GM12878 (cell line): ENCODE results near the gene IL17RE. TPM values are rescaled to one million over a fixed set of nuclear protein-coding genes. Genes with fewer than 3 reads are reported as not detected.

Source experiments
- CUX1 ChIP-seq: IDR thresholded peaks from 2 replicates; pipeline ENCODE4 v1.6.1; 2012; ENCODE audit warnings: improper control_type of control experiment, low read depth, low read length; ENCODE audit not compliant: insufficient replicate concordance
- DPF2 ChIP-seq: fragments of 450-650 bp; IDR thresholded peaks from 2 replicates; pipeline ENCODE4 v1.6.1; 2017; ENCODE audit warnings: mild to moderate bottlenecking
- GABPA ChIP-seq: IDR thresholded peaks from 2 replicates; pipeline ENCODE4 v1.6.1; 2014; ENCODE audit warnings: antibody characterized with exemption, low read depth, mild to moderate bottlenecking, inconsistent platforms
- HDAC6 ChIP-seq: fragments of 200-600 bp; sonication (generic); IDR thresholded peaks from one replicate; pipeline ENCODE4 v1.8.0; 2017; ENCODE audit warnings: antibody characterized with exemption; ENCODE audit not compliant: unreplicated experiment
- IKZF1 ChIP-seq: fragments of 450-650 bp; conservative IDR thresholded peaks from 2 replicates; pipeline ENCODE4 v1.6.1; 2017; ENCODE audit warnings: antibody characterized with exemption, mild to moderate bottlenecking
- IRF4 ChIP-seq: IDR thresholded peaks from 2 replicates; pipeline ENCODE4 v1.6.1; 2011; ENCODE audit warnings: low read depth, low read length
- MTA2 ChIP-seq: fragments of 450-650 bp; IDR thresholded peaks from 2 replicates; pipeline ENCODE4 v1.6.1; 2016; ENCODE audit warnings: low read depth, mild to moderate bottlenecking, moderate library complexity
- NFYB ChIP-seq: IDR thresholded peaks from 2 replicates; pipeline ENCODE4 v1.6.1; 2011; ENCODE audit warnings: low read depth, mild to moderate bottlenecking, low read length, improper control_type of control experiment, moderate library complexity; ENCODE audit not compliant: insufficient read depth
- RAD21 ChIP-seq: IDR thresholded peaks from 2 replicates; pipeline ENCODE4 v1.6.1; 2011; ENCODE audit warnings: mild to moderate bottlenecking, low read depth, low read length, moderate library complexity; ENCODE audit not compliant: insufficient read depth
- RB1 ChIP-seq: fragments of 450-650 bp; formaldehyde crosslinking; IDR thresholded peaks from 2 replicates; pipeline ENCODE4 v1.6.1; 2017; ENCODE audit warnings: mild to moderate bottlenecking, borderline replicate concordance
- RBBP5 ChIP-seq: fragments of 200-600 bp; sonication (generic); conservative IDR thresholded peaks from 2 replicates; pipeline ENCODE4 v1.6.1; 2016
- SIX5 ChIP-seq: IDR thresholded peaks from 2 replicates; pipeline ENCODE4 v1.6.1; 2011; ENCODE audit warnings: mild to moderate bottlenecking, low read depth, low read length, moderate library complexity; ENCODE audit not compliant: severe bottlenecking
- SPI1 ChIP-seq: IDR thresholded peaks from 2 replicates; pipeline ENCODE4 v1.6.1; 2011; ENCODE audit warnings: low read depth, mild to moderate bottlenecking, low read length, moderate library complexity, borderline replicate concordance; ENCODE audit not compliant: insufficient read depth
- SUPT20H ChIP-seq: IDR thresholded peaks from 2 replicates; pipeline ENCODE4 v1.6.1; 2011; ENCODE audit warnings: low read depth, mild to moderate bottlenecking, low read length, moderate library complexity, borderline replicate concordance; ENCODE audit not compliant: control insufficient read depth
- TCF12 ChIP-seq: IDR thresholded peaks from 2 replicates; pipeline ENCODE4 v1.6.1; 2011; ENCODE audit warnings: low read depth, mild to moderate bottlenecking, low read length
- TCF7 ChIP-seq: IDR thresholded peaks from 2 replicates; pipeline ENCODE4 v1.6.1; 2014; ENCODE audit warnings: antibody characterized with exemption, borderline replicate concordance
- ZNF207 ChIP-seq: fragments of 450-650 bp; IDR thresholded peaks from 2 replicates; pipeline ENCODE4 v1.6.1; 2014; ENCODE audit warnings: antibody characterized with exemption, mild to moderate bottlenecking, borderline replicate concordance
- ZNF592 ChIP-seq: fragments of 450-650 bp; IDR thresholded peaks from 2 replicates; pipeline ENCODE4 v1.6.1; 2017; ENCODE audit warnings: mild to moderate bottlenecking, moderate library complexity
- ZNF622 ChIP-seq: fragments of 450-650 bp; IDR thresholded peaks from 2 replicates; pipeline ENCODE4 v1.6.1; 2017; ENCODE audit warnings: mild to moderate bottlenecking, inconsistent platforms
- polyA plus RNA-seq, 11 experiments: library from polyadenylated mRNA; depleted of rRNA in 4 of 11; unstranded in 6 of 11; stranded (reverse) in 5 of 11; fragments of >200 nt; fragmentation: Nextera tagmentation in 4 of 11; fragmentation: Illumina TruSeq in 1 of 11; extraction: Ambion mirVana in 4 of 11; extraction: Trizol in 1 of 11; gene quantifications; 1 replicate in 1 of 11; 2 replicates in 10 of 11; pipeline versions ENCODE4 v1.2.1 to v1.2.3, GENCODE V29; 2011 to 2016; ENCODE audit warnings: inconsistent platforms in 2 of 11, missing spikeins in 2 of 11, low read depth in 1 of 11
- total RNA-seq, 4 experiments: library from RNA; depleted of rRNA in 3 of 4; stranded (reverse); fragments of >200 nt in 3 of 4; fragmentation: Illumina TruSeq in 1 of 4; extraction: Trizol in 1 of 4; gene quantifications; 2 replicates each; pipeline versions ENCODE4 v1.2.1 to v1.2.3, GENCODE V29; 2013 to 2021
- TF ChIP-seq, protein P1 (sequence below): fragments of 450-650 bp; IDR thresholded peaks from 2 replicates; pipeline ENCODE4 v1.6.1; 2017; ENCODE audit warnings: low read depth, mild to moderate bottlenecking, moderate library complexity

IL17RE gene
- total and polyA plus RNA-seq, 10 of the 15 experiments (the other 5 are each of a cell fraction or from before 2014, with no cell fraction given): 0.04 to 0.51 (median 0.12) TPM; not detected in 2

DNA sequence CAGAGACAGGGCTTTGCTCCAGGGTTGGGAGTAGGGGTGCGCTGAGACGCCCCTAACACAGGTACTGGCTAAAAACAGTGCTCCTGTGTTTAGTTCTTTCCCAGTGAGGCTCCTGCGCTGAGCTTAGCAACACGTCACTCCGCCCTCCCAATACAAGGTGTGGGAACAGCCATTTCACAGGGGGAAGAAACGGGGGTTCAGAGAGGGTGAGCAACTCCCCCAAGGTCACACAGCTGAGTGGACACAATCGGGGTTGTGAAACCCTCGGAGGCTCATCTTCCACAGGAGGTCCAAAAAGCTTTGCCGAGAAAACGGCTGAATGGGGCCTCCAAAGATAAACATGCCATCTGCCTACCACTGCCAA lies 48.9 kb downstream of the IL17RE start (continued):
- TF ChIP-seq ZNF592 (no peak), RBBP5 (no peak), TCF12 (0 out of 2 replicates have a peak, but pooled peaks have one; percentile 10), SUPT20H (no peak), IRF4 (no peak), HDAC6 (no peak), MTA2 (no peak), GABPA (no peak), SIX5 (no peak), TCF7 (no peak), SPI1 (no peak), ZNF622 (no peak), ZNF207 (no peak), DPF2 (no peak), CUX1 (no peak), RAD21 (no peak), NFYB (no peak), RB1 (no peak), IKZF1 (no peak)
- TF ChIP-seq, protein P1, sequence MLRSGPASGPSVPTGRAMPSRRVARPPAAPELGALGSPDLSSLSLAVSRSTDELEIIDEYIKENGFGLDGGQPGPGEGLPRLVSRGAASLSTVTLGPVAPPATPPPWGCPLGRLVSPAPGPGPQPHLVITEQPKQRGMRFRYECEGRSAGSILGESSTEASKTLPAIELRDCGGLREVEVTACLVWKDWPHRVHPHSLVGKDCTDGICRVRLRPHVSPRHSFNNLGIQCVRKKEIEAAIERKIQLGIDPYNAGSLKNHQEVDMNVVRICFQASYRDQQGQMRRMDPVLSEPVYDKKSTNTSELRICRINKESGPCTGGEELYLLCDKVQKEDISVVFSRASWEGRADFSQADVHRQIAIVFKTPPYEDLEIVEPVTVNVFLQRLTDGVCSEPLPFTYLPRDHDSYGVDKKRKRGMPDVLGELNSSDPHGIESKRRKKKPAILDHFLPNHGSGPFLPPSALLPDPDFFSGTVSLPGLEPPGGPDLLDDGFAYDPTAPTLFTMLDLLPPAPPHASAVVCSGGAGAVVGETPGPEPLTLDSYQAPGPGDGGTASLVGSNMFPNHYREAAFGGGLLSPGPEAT: no peak; the same call in 1 of the 2 replicates
